Measurements from ENCODE around the gene MTHFS.

GRCh38 chr15:79900087-79900486 is 3.3 kb upstream of the MTHFS start:
- no peak for TF ChIP-seq CTCF (conservative IDR thresholded peaks at IDR 0.05)
- no peak for TF ChIP-seq EZH2 (IDR thresholded peaks at IDR 0.05; ENCODE audit: low read depth)

Data from PC-9 (cell line).